HCT116 (cell line): Measurements from ENCODE around the gene SPAG8. TPM values are rescaled to one million over a fixed set of nuclear protein-coding genes. Genes with fewer than 3 reads are reported as not detected.

Source experiments
- ATAC-seq: fragments of 200-7000 bp; cut with Tn5 transposase; 2 replicates; pipeline ENCODE4 v1.9.1; 2020; ENCODE audit warnings: mild to moderate bottlenecking, moderate library complexity
- BruUV-seq: library from RNA; stranded (reverse); fragments of 400-500 nt; replicated peaks from 2 replicates; lab custom pipeline; 2021; lab: Mats Ljungman, UMichigan
- CTCF ChIA-PET: fragments of 300-600 bp; sonication (Branson Sonifier 250); formaldehyde crosslinking; loops from one replicate; lab custom pipeline; 2021; ENCODE audit warnings: antibody characterized with exemption; lab: Charles Lee
- POLR2A ChIA-PET: fragments of 300-600, 350-600 bp; sonication (Branson Sonifier 250); formaldehyde crosslinking; loops from one replicate; lab custom pipeline; 2021; ENCODE audit warnings: antibody characterized with exemption; lab: Charles Lee
- RAD21 ChIA-PET, 2 experiments: fragments of 300-600 bp; sonication (Branson Sonifier 250); formaldehyde crosslinking; loops; one replicate each; lab custom pipeline; 2023; ENCODE audit warnings: low total read pairs in 2 of 2; ENCODE audit not compliant: uncharacterized antibody in 2 of 2, unreplicated experiment in 2 of 2, low non-redundant PET in 1 of 2; lab: Charles Lee
- DNase-seq: peaks from one replicate; pipeline ENCODE4 v3.0.0-alpha.2; 2010; ENCODE audit warnings: low read depth, low spot score
- H2AFZ ChIP-seq: fragments of 200-600 bp; shearing (Covaris generic), sonication (generic); 2 replicates; pipeline ENCODE4 v1.6.1; 2017; ENCODE audit warnings: low read depth, mixed run types, mixed read lengths, antibody characterized with exemption, low read length; ENCODE audit not compliant: poor library complexity, severe bottlenecking
- H3K27ac ChIP-seq: 2 replicates; pipeline ENCODE4 v1.5.1; 2012; ENCODE audit warnings: low read depth, low read length
- H3K27me3 ChIP-seq: fragments of 200-600 bp; sonication (generic); 2 replicates; pipeline ENCODE4 v1.6.1; 2016; ENCODE audit warnings: mixed run types, low read length, mixed read lengths; ENCODE audit not compliant: insufficient read depth
- H3K36me3 ChIP-seq, 2 experiments: fragments of 200-500 bp in 1 of 2; fragments of 200-600 bp in 1 of 2; sonication (Bioruptor generic) in 1 of 2; sonication (generic) in 1 of 2; 2 replicates each; pipeline versions ENCODE4 v1.5.1 to v1.6.1; 2014 to 2016; ENCODE audit warnings: low read length in 2 of 2, inconsistent platforms in 1 of 2, mixed read lengths in 1 of 2, mixed run types in 1 of 2; ENCODE audit not compliant: insufficient read depth in 2 of 2, control insufficient read depth in 1 of 2
- H3K4me1 ChIP-seq, 2 experiments: fragments of 200-600 bp in 1 of 2; sonication (generic) in 1 of 2; 2 replicates each; pipeline versions ENCODE4 v1.5.1 to v1.6.1; 2012 to 2017; ENCODE audit warnings: low read length in 2 of 2, inconsistent platforms in 1 of 2, mild to moderate bottlenecking in 1 of 2, mixed read lengths in 1 of 2, mixed run types in 1 of 2, moderate library complexity in 1 of 2; ENCODE audit not compliant: insufficient read depth in 2 of 2, control insufficient read depth in 1 of 2
- H3K4me2 ChIP-seq: fragments of 200-600 bp; sonication (generic); 2 replicates; pipeline ENCODE4 v1.6.1; 2017; ENCODE audit warnings: mixed run types, low read length, mixed read lengths
- H3K4me3 ChIP-seq, 2 experiments: fragments of 200-600 bp in 1 of 2; sonication (generic) in 1 of 2; replicated peaks in 1 of 2; 2 replicates each; pipeline ENCODE4 v1.5.1; 2011 to 2016; ENCODE audit warnings: low read length in 2 of 2, control low read depth in 1 of 2, low read depth in 1 of 2, mild to moderate bottlenecking in 1 of 2, mixed read lengths in 1 of 2, mixed run types in 1 of 2
- H3K79me2 ChIP-seq: fragments of 200-600 bp; sonication (generic); 2 replicates; pipeline ENCODE4 v1.6.1; 2017; ENCODE audit warnings: mild to moderate bottlenecking, mixed run types, low read length, moderate library complexity, mixed read lengths; ENCODE audit not compliant: insufficient read depth
- H3K9ac ChIP-seq: fragments of 200-600 bp; sonication (generic); 2 replicates; pipeline ENCODE4 v1.6.1; 2016; ENCODE audit warnings: low read length, mixed read lengths
- H3K9me2 ChIP-seq: fragments of 200-600 bp; sonication (generic), shearing (Covaris generic); 2 replicates; pipeline ENCODE4 v1.6.1; 2017; ENCODE audit warnings: mixed run types, mild to moderate bottlenecking, moderate library complexity; ENCODE audit not compliant: insufficient read depth
- H3K9me3 ChIP-seq, 2 experiments: fragments of 200-500 bp in 1 of 2; fragments of 200-600 bp in 1 of 2; sonication (Bioruptor generic) in 1 of 2; sonication (generic) in 1 of 2; 2 replicates each; pipeline ENCODE4 v1.6.1; 2014 to 2017; ENCODE audit warnings: low read length in 2 of 2, mixed read lengths in 2 of 2, inconsistent platforms in 1 of 2, low read depth in 1 of 2, mild to moderate bottlenecking in 1 of 2, mixed run types in 1 of 2, moderate library complexity in 1 of 2; ENCODE audit not compliant: control insufficient read depth in 1 of 2, insufficient read depth in 1 of 2
- H4K20me1 ChIP-seq: fragments of 200-600 bp; sonication (generic), shearing (Covaris generic); 2 replicates; pipeline ENCODE4 v1.6.1; 2017; ENCODE audit warnings: mixed run types, mild to moderate bottlenecking, moderate library complexity; ENCODE audit not compliant: insufficient read depth
- ATF3 ChIP-seq: IDR thresholded peaks from 2 replicates; pipeline ENCODE4 v1.6.1; 2012
- CBX3 ChIP-seq: IDR thresholded peaks from 2 replicates; pipeline ENCODE4 v1.6.1; 2012; ENCODE audit warnings: low read depth
- CEBPB ChIP-seq: IDR thresholded peaks from 2 replicates; pipeline ENCODE4 v1.6.1; 2012; ENCODE audit warnings: low read depth
- EGR1 ChIP-seq: IDR thresholded peaks from 2 replicates; pipeline ENCODE4 v1.6.1; 2012; ENCODE audit warnings: low read depth
- ELF1 ChIP-seq: IDR thresholded peaks from 2 replicates; pipeline ENCODE4 v1.6.1; 2012; ENCODE audit warnings: low read depth, borderline replicate concordance
- EZH2 ChIP-seq: fragments of 200-600 bp; sonication (generic); IDR thresholded peaks from 2 replicates; pipeline ENCODE4 v1.6.1; 2017; ENCODE audit warnings: antibody characterized with exemption, mixed run types
- FOSL1 ChIP-seq: IDR thresholded peaks from 2 replicates; pipeline ENCODE4 v1.6.1; 2012; ENCODE audit warnings: low read depth
- RAD21 ChIP-seq: IDR thresholded peaks from 2 replicates; pipeline ENCODE4 v1.6.1; 2012; ENCODE audit warnings: low read depth, mild to moderate bottlenecking
- REST ChIP-seq: IDR thresholded peaks from 2 replicates; pipeline ENCODE4 v1.6.1; 2012; ENCODE audit warnings: low read depth
- SIN3A ChIP-seq: IDR thresholded peaks from 2 replicates; pipeline ENCODE4 v1.6.1; 2012; ENCODE audit warnings: low read depth
- SP1 ChIP-seq: IDR thresholded peaks from 2 replicates; pipeline ENCODE4 v1.6.1; 2012; ENCODE audit warnings: low read depth
- SRF ChIP-seq: IDR thresholded peaks from 2 replicates; pipeline ENCODE4 v1.6.1; 2012; ENCODE audit warnings: low read depth
- TCF7L2 ChIP-seq: IDR thresholded peaks from 2 replicates; pipeline ENCODE4 v1.7.0; 2011; ENCODE audit warnings: borderline replicate concordance, inconsistent platforms; ENCODE audit not compliant: insufficient read depth, insufficient read length; ENCODE audit errors: extremely low read depth
- YY1 ChIP-seq: IDR thresholded peaks from 2 replicates; pipeline ENCODE4 v1.6.1; 2011; ENCODE audit warnings: low read length, low read depth, moderate library complexity, mild to moderate bottlenecking; ENCODE audit not compliant: insufficient replicate concordance; ENCODE audit errors: extremely low read depth
- ZBTB33 ChIP-seq: IDR thresholded peaks from 2 replicates; pipeline ENCODE4 v1.6.1; 2011; ENCODE audit warnings: mild to moderate bottlenecking, low read length, moderate library complexity; ENCODE audit not compliant: insufficient replicate concordance; ENCODE audit errors: extremely low read depth
- ZFX ChIP-seq: fragments of 450-650 bp; IDR thresholded peaks from 2 replicates; pipeline ENCODE4 v1.6.1; 2017
- ZNF274 ChIP-seq: fragments of 200-500 bp; sonication (Bioruptor generic); IDR thresholded peaks from 2 replicates; pipeline ENCODE4 v1.6.1; 2014; ENCODE audit warnings: mild to moderate bottlenecking, low read depth, low read length, inconsistent platforms
- intact Hi-C: fragments of 100-400 bp; cut with micrococcal nuclease; formaldehyde crosslinking; loops from 2 replicates; pipeline ENCODE4 v1.10.0; 2022
- total RNA-seq: library from RNA; stranded (reverse); gene quantifications from one replicate; pipeline ENCODE4 v1.2.1, GENCODE V29; 2021; ENCODE audit not compliant: unreplicated experiment

SPAG8 gene
- total RNA-seq, 1 experiment from 2014 or later = 0.39 TPM

- Histone ChIP-seq H2AFZ (no peak overlapping the region), H3K9me3 (no peaks in the 10 kb centered on the region), H3K27me3 (no peaks in the 10 kb centered on the region), H3K27ac (no peak overlapping the region), H3K9me2 (no peaks in the 10 kb centered on the region), H3K79me2 (peaks cover 34% of the 10 kb centered on the region), H3K4me2 (no peak overlapping the region), H3K4me3 (no peak overlapping the region), H3K4me1 (peaks cover 3 to 5% of the 10 kb centered on the region in 2 experiments; a peak in 1 of 4 replicates), H3K36me3 (no peaks in the 10 kb centered on the region), H4K20me1 (no peaks in the 10 kb centered on the region), H3K9ac (no peak overlapping the region)
- TF ChIP-seq CEBPB (no peak), CBX3 (no peak), EGR1 (no peak), ATF3 (no peak), FOSL1 (no peak), SRF (no peak), TCF7L2 (no peak), EZH2 (no peak), ELF1 (no peak), SP1 (no peak), YY1 (no peak), ZNF274 (no peak), REST (no peak), ZBTB33 (no peak), RAD21 (no peak), SIN3A (no peak), ZFX (no peak)
- BruUV-seq = no TSS peak
- DNase-seq = no peak
- CTCF ChIA-PET = no interaction called here
- intact Hi-C loops = no loop called here
- RAD21 ChIA-PET = no interaction called here
- POLR2A ChIA-PET = no interaction called here
- no peak for ATAC-seq
Measured at GRCh38 chr9:35763803-35764202, 48.3 kb downstream of the SPAG8 start.
